Adrenal gland (tissue), 5 donors: ENCODE data around the gene STK32A.
A peak's percentile ranks its signal among the peaks of the same experiment; 100 is the strongest.

Experiments
- CTCF ChIP-seq, 6 experiments: fragments of 450-650 bp in 4 of 6; fragments of 200-600 bp in 2 of 6; sonication (generic) in 1 of 6; IDR thresholded peaks; 1 replicate in 5 of 6; 2 replicates in 1 of 6; pipeline versions ENCODE4 v1.5.1 to v1.8.0; 2016 to 2021; ENCODE audit warnings: antibody characterized with exemption in 6 of 6, mild to moderate bottlenecking in 2 of 6, moderate library complexity in 1 of 6
- POLR2A ChIP-seq, 2 donors: fragments of 450-650 bp; IDR thresholded peaks; one replicate each; pipeline ENCODE4 v1.6.1; 2017; ENCODE audit warnings: antibody characterized with exemption in 2 of 2, mild to moderate bottlenecking in 2 of 2, moderate library complexity in 1 of 2
- donor health status: DM: no; HTN: no; CAD: no.

- TF ChIP-seq CTCF (IDR thresholded peaks at IDR 0.05) = no peak
- TF ChIP-seq POLR2A (IDR thresholded peaks at IDR 0.05) = peak in 1 of 2 donors; percentile 14
Measured at GRCh38 chr5:147307170-147307569, 72.3 kb downstream of the STK32A start.
